Progenitor cell of endocrine pancreas (in vitro differentiated cells): ENCODE measurements around the gene ARID3C. TPM values are rescaled to one million over a fixed set of nuclear protein-coding genes. Genes with fewer than 3 reads are reported as not detected.

Experiments
- DNase-seq: peaks from one replicate; pipeline ENCODE4 v3.0.0; 2021; ENCODE audit warnings: low spot score; ENCODE audit not compliant: unreplicated experiment
- H3K27ac Mint-ChIP-seq: 2 replicates; pipeline ENCODE4 v1.8.0; 2021; ENCODE audit warnings: mild to moderate bottlenecking, moderate library complexity, mixed read lengths
- H3K27me3 Mint-ChIP-seq: 2 replicates; pipeline ENCODE4 v1.8.0; 2021; ENCODE audit warnings: mixed read lengths
- H3K36me3 Mint-ChIP-seq: 2 replicates; pipeline ENCODE4 v1.8.0; 2022; ENCODE audit warnings: mixed read lengths; ENCODE audit not compliant: insufficient read depth
- H3K4me1 Mint-ChIP-seq: 2 replicates; pipeline ENCODE4 v1.8.0; 2021; ENCODE audit warnings: low read depth, mixed read lengths
- H3K4me3 Mint-ChIP-seq: 2 replicates; pipeline ENCODE4 v1.8.0; 2021; ENCODE audit warnings: low read depth, mild to moderate bottlenecking, moderate library complexity, mixed read lengths
- H3K9me3 Mint-ChIP-seq: 2 replicates; pipeline ENCODE4 v1.8.0; 2021; ENCODE audit warnings: low read depth, mixed read lengths
- CTCF ChIP-seq: fragments of 200-600 bp; sonication (generic); IDR thresholded peaks from one replicate; pipeline ENCODE4 v1.5.0; 2021; ENCODE audit warnings: antibody characterized with exemption, mild to moderate bottlenecking; ENCODE audit not compliant: unreplicated experiment
- total RNA-seq: library from RNA; stranded (reverse); gene quantifications from 2 replicates; pipeline ENCODE4 v1.2.1, GENCODE V29; 2021

ARID3C gene
- total RNA-seq, 1 donor from 2014 or later = 12.0 TPM

- peaks cover 5% of the 10 kb centered on the region for H3K36me3 Mint-ChIP-seq
- H3K27me3 Mint-ChIP-seq = peaks cover 5% of the 10 kb centered on the region
- H3K9me3 Mint-ChIP-seq = no peaks in the 10 kb centered on the region
- peak overlapping the region; percentile 77 for H3K4me3 Mint-ChIP-seq
- TF ChIP-seq CTCF = no peak
- peaks cover 10% of the 10 kb centered on the region for H3K4me1 Mint-ChIP-seq
- no peak overlapping the region for H3K27ac Mint-ChIP-seq
- no peak for DNase-seq
Observed at GRCh38 chr9:34636791-34637355, 8.0 kb upstream of the ARID3C start.

GRCh38 chr9:34635556-34635955 lies 6.7 kb upstream of the ARID3C start:
- Mint-ChIP-seq H3K27ac (peak overlapping the region; percentile 49), H3K9me3 (no peaks in the 10 kb centered on the region), H3K4me3 (peak overlapping the region; percentile 45), H3K27me3 (peaks cover 10% of the 10 kb centered on the region), H3K4me1 (peaks cover 11% of the 10 kb centered on the region), H3K36me3 (peaks cover 5% of the 10 kb centered on the region)
- no peak for TF ChIP-seq CTCF
- DNase-seq = no peak

GRCh38 chr9:34634551-34635248 lies 5.8 kb upstream of the ARID3C start:
- Mint-ChIP-seq H3K4me3 (no peak overlapping the region), H3K9me3 (no peaks in the 10 kb centered on the region), H3K27ac (no peak overlapping the region), H3K36me3 (peaks cover 5% of the 10 kb centered on the region), H3K4me1 (peaks cover 17% of the 10 kb centered on the region), H3K27me3 (peaks cover 16% of the 10 kb centered on the region)
- no peak for TF ChIP-seq CTCF
- DNase-seq = no peak

GRCh38 chr9:34633851-34634550 lies 5.1 kb upstream of the ARID3C start:
- TF ChIP-seq CTCF = peak; percentile 91
- Mint-ChIP-seq H3K4me1 (peaks cover 22% of the 10 kb centered on the region), H3K4me3 (peak overlapping the region; percentile 40), H3K36me3 (peaks cover 5% of the 10 kb centered on the region), H3K27ac (no peak overlapping the region), H3K27me3 (peaks cover 22% of the 10 kb centered on the region), H3K9me3 (no peaks in the 10 kb centered on the region)
- peak; percentile 57 for DNase-seq

GRCh38 chr9:34633166-34633565 lies 4.3 kb upstream of the ARID3C start:
- Mint-ChIP-seq H3K36me3 (peaks cover 5% of the 10 kb centered on the region), H3K4me3 (no peak overlapping the region), H3K9me3 (no peaks in the 10 kb centered on the region), H3K27me3 (peaks cover 27% of the 10 kb centered on the region), H3K4me1 (peaks cover 25% of the 10 kb centered on the region), H3K27ac (no peak overlapping the region)
- DNase-seq = no peak
- no peak for TF ChIP-seq CTCF
